ENCODE measurements around the gene FHAD1.

GRCh38 chr1:15350551-15351200 lies 103.7 kb downstream of the FHAD1 start:
- TF ChIP-seq, protein P1, sequence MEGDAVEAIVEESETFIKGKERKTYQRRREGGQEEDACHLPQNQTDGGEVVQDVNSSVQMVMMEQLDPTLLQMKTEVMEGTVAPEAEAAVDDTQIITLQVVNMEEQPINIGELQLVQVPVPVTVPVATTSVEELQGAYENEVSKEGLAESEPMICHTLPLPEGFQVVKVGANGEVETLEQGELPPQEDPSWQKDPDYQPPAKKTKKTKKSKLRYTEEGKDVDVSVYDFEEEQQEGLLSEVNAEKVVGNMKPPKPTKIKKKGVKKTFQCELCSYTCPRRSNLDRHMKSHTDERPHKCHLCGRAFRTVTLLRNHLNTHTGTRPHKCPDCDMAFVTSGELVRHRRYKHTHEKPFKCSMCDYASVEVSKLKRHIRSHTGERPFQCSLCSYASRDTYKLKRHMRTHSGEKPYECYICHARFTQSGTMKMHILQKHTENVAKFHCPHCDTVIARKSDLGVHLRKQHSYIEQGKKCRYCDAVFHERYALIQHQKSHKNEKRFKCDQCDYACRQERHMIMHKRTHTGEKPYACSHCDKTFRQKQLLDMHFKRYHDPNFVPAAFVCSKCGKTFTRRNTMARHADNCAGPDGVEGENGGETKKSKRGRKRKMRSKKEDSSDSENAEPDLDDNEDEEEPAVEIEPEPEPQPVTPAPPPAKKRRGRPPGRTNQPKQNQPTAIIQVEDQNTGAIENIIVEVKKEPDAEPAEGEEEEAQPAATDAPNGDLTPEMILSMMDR (IDR thresholded peaks at IDR 0.05; ENCODE audit: extremely low read depth in 1 of 2, insufficient read depth in 1 of 2, low read depth in 1 of 2, low read length in 2 of 2): no peak
- TF ChIP-seq FOS (IDR thresholded peaks at IDR 0.05; ENCODE audit: borderline replicate concordance, insufficient read depth, low read length): no peak

All from endothelial cell of umbilical vein (primary cell).